Colon (tissue), 2 donors: ENCODE results near the gene DNMBP.
"Not testable (repeated sequence)": the region's sequence is repeated elsewhere in the genome, so short reads cannot be mapped to it uniquely, and the experiment has no call there.

Source experiments
- FAIRE-seq: peaks from 2 replicates; lab custom pipeline; 2012; peaks lifted over from hg19 to GRCh38; lab: Jason Lieb, UNC
- donor health status: control.
- donor health status: control.

DNMBP gene

DNA sequence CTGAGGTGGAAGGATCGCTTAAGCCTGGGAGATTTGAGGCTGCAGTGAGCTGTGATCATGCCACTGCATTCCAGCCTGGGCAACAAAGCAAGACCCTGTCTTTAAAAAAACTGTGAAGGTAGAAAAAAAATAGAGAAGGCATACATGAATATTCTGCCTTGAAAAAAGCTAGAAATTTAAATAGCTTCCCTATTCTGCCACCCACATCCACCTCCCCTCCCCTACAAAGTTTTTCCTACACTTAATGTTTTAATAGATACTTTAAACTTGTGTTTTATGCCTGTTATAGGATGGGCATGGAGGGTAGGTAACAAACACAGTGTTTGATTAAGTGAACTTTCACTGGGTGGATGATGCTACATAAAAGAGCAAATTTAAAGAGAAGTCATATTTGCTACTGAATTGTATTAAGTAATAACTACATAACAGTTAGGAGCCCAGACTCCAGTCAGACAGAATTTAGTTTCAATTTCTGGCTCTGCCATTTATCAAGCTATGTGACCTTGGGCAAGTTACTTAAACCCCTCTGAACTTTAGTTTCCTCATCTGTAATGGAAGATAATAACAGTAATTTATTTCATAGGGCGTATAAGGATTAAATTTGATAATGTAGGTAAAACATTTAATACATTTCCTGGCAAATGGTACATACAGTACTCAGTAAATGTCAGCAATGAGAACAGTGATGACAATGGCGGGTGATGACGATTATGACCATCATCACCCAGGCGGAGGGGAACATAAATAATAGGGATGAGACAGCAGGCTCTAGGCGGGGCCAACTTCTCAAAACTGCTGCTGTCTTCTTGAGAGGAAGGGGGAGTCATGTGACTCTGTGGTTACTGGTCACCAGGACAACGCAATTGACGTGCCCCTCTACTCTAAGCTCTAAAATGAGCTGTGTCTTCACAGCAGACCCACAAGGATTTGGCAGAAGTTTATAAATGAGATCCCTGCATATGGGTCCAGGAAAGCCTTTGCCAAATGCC lies 15.8 kb downstream of the DNMBP start:
- FAIRE-seq: no peak

- FAIRE-seq: not testable (repeated sequence)
These were observed 24.1 kb downstream of the DNMBP start for GRCh38 chr10:99985637-99986036.

GRCh38 chr10:99984211-99985034 lies 25.3 kb downstream of the DNMBP start:
- FAIRE-seq: no peak

DNA sequence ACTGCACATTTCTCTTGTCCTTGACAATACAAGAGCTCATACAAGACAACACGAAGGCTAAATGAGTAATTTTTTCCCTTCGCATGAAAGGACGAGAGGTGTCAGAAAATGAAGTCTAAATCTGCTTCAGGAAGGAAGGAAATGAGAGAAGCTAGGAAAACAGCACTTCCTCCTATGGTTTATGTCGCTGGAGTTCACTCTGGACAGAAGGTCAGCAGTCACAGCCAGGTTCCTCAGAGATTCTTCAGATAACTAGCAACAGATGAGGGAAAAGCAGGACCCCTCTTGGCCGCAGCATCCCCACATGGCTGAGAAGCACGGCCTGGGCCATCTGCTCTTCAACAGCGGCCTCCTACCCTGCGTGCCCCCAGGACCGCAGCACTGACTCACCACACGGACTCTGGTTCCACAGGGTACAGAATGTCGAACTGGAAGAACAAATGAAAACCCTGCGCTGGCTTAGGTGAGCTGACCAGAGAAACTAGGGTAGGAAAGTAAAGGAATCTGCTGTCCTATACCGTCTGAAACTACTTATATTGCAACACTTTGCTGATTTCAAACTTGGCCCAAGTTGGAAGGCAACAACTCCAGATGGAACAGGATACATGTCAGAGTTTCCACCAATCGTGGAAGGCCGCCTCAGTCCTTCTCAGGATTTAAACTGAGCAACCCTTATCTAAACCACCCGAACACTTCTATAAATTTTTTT lies 26.3 kb downstream of the DNMBP start:
- no peak for FAIRE-seq

GRCh38 chr10:99982728-99983127 lies 27.0 kb downstream of the DNMBP start:
- FAIRE-seq: no peak

DNA sequence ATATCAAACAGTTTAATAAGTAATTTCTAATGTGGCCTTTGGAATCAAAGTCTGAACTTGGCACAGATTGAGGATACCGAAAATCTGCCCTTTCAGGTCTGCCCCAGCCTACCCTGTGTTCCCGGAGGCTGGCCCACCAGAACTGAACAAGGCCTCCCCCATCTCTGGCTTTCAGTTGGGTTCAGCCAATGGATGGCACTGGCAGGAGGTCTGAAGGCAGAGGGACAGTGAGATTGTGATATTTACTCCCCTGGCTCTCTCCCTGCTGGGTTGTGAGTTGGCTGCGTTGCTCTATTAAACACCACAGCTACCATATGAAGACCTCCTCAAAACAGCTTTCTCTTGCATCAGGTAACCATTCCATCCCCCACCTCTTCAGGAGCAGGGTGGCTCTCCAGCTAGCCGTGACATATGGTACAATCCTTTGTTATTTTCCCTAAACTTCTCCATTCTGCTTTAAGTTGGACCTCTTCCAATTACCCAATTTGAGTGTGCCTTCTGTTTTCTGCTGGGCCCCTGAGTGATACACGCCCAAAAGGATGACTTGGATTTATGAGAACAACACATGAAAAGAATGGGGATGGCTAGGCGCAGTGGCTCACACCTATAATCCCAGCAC lies 28.1 kb downstream of the DNMBP start:
- no peak for FAIRE-seq

- no peak for FAIRE-seq
These were observed 30.6 kb downstream of the DNMBP start for GRCh38 chr10:99979066-99979685.

DNA sequence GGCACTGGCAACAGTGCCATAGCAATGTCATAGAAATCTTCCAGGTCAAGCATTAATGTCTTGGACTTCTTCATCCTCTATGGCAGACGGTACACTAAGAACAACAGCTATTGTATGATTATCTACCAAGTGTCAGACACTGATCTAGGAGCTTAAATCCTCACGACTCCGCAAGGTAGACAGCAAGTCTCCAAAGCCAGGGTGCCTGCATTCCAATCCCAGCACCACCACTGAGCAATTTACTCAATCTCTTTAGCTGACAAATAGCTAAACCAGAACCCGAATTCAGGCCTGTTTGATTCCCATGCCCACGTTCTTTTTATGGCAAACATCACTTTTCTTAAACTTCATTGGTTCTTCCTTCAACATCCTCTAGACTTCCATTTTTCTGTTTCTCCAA lies 31.8 kb downstream of the DNMBP start:
- no peak for FAIRE-seq

DNA sequence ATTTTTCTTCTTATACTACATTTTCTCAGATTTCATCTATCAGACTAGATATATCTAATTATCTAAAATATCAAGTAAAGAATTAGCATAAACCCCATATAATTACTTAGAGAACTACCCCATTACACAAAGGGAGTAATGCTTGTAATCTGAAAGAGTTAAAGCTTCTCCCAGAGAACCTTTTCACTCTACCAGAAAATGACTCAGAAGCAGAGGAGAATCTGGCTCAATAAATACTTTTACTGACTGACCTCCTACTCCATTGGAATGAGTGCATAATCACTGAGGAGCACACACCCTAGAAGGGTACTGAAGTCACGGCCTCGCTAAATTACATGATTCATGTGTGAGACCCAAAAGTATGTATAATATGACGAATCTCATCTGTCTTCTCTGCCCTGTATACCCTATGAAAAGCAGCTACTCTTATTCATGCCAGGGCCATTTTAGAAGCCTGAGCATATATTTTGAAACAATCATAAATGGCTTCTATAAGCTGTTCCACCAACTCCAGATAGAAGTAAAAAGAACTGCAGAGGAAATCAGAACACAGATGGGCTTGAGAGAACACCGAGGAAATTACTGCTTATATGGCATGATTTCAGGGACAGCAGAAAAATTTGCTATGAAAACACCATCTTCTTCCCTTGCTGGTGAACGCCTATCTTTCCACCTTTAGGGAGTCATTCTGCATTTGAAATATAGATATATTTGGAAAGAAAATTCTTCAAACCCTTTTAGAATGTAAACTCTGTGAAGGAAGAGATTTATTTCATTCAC lies 32.7 kb downstream of the DNMBP start:
- FAIRE-seq: no peak

DNA sequence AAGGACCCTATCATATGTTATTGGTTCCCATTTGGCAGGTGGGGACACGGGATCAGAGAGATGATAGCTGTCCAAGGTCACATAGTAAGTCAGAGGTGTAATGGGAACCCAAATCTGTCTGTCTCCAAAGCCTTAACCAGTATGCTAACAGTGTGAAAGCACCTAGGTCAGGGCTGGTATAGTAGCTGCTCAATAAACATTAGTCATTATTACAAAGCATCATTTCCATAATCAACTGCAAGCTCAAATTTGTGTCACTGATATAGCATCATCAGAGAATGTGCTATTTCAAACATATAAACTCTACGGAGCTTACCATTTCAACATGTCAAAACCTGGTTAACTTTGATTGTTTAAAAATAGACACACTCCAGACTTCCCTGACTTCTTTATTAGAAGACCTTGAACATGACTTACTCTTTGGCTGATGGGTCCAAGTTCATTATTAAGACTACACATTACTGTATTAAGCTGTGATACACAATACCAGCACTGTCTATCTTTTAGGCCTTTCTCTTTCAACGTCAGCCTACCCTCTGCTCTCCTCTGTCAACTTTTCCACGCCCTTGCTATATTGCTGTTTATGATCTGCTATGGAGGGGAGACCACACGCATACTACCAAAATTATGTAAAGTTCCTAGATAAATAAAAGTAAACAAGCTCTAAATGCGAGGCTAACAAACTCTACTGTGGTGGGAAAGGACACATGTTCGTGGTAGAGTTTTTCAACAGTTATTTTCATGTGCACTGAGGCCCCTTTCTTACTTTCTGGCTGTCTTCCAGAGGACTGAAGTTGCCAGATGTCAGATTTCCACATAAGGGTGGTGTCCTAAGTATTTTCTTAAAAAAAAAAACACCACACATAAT lies 33.6 kb downstream of the DNMBP start:
- FAIRE-seq: no peak

GRCh38 chr10:99975106-99975829 lies 34.5 kb downstream of the DNMBP start:
- FAIRE-seq: no peak

GRCh38 chr10:99973190-99973589 lies 36.6 kb downstream of the DNMBP start:
- no peak for FAIRE-seq

DNA sequence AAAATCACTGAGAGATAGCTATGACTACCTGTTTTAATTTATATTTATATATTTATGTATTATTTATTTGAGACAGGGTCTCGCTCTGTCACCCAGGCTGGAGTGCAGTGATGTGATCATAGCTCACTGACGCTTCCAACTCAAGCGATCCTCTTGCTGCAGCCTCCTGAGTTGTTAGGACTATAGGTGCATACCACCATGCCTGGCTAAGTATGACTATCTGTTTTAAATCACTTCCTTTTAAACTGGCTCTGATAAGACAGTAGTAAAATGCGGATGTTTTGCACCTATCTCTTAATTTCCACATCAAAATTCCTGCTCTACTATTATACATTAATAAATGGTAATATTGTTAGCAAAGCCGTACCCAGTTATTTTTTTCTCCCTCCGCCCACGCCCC lies 41.8 kb downstream of the DNMBP start:
- no peak for FAIRE-seq

DNA sequence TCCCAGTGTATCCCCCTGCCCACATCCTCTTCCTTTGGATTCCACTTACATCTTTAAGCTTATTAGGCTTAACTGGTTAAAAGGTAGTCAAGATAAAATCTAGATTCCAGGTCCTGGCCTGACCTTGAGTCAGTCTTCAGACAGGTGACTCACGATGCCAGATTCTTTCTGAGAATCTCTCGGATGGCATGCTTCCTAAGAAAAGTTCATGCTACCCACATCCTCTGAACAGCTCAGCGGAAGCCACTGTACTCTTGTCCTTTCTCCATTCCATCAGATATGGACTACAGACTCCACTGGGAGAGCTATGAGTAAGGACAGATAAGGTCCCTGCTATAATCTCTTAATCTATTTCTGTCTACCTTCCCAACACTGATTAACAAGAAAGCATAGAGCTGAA lies 43.4 kb downstream of the DNMBP start:
- no peak for FAIRE-seq

DNA sequence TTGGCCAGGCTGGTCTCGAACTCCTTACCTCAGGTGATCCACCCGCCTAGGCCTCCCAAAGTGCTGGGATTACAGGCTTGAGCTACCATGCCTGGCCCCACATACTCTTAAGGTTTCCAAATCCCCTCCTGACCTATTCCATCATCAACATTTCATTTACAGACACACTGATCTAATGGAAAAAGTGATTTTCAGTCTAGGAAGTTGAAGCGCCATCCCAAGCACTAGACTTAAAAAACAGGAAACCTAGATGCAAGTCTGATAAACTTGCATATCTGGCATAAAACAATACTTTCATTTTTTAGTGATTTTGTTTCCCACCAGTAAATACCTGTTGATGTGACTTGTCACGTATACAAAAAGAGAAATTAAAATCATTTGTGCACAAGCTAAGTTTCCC lies 44.0 kb downstream of the DNMBP start:
- FAIRE-seq: no peak

- no peak for FAIRE-seq
These were observed 45.0 kb downstream of the DNMBP start for GRCh38 chr10:99964791-99965190.

GRCh38 chr10:99963467-99964165 lies 46.1 kb downstream of the DNMBP start:
- peak; percentile 47 for FAIRE-seq

GRCh38 chr10:99958806-99959205 lies 50.9 kb downstream of the DNMBP start:
- no peak for FAIRE-seq
